SK-N-SH (cell line): Measurements from ENCODE around the gene TSPAN16.

ENCODE experiments used
- EP300 ChIP-seq, 2 experiments: IDR thresholded peaks; 2 replicates each; pipeline versions ENCODE4 v1.4.0 to v1.6.1; 2012; ENCODE audit warnings: borderline replicate concordance in 1 of 2, low read depth in 1 of 2, low read length in 1 of 2
- FOXM1 ChIP-seq: IDR thresholded peaks from 2 replicates; pipeline ENCODE4 v1.4.0; 2012; ENCODE audit warnings: low read depth, mild to moderate bottlenecking
- RCOR1 ChIP-seq: fragments of 150-350 bp; IDR thresholded peaks from 2 replicates; pipeline ENCODE4 v1.6.1; 2017; ENCODE audit warnings: antibody characterized with exemption, low read length
- TF ChIP-seq, protein P1 (sequence below): fragments of 200-600 bp; sonication (generic); IDR thresholded peaks from 2 replicates; pipeline ENCODE4 v1.6.1; 2017; ENCODE audit warnings: antibody characterized with exemption, mild to moderate bottlenecking, moderate library complexity

DNA sequence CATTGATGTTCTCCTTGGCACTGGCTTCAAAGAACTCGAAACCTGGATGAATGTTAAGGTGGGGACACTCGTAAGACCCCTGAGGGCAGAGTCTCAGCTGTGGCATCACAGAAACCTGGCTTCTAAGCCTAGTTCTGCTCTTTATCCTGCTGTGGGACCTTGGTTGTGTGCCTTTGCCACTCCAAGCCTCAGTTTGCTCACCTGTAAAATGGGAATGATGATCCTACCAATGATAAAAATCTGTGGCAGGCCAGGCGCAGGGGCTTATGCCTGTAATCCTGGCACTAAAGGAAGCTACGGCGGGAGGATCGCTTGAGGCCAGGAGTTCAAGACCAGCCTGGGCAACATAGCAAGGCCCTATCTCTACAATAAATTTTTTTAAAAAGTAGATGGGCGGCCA, 29.6 kb downstream of the TSPAN16 start:
- TF ChIP-seq RCOR1 (no peak), EP300 (IDR thresholded peaks at IDR 0.05; ENCODE audit: borderline replicate concordance in 1 of 2, low read depth in 1 of 2, low read length in 1 of 2) (no peak), FOXM1 (no peak)
- TF ChIP-seq, protein P1, sequence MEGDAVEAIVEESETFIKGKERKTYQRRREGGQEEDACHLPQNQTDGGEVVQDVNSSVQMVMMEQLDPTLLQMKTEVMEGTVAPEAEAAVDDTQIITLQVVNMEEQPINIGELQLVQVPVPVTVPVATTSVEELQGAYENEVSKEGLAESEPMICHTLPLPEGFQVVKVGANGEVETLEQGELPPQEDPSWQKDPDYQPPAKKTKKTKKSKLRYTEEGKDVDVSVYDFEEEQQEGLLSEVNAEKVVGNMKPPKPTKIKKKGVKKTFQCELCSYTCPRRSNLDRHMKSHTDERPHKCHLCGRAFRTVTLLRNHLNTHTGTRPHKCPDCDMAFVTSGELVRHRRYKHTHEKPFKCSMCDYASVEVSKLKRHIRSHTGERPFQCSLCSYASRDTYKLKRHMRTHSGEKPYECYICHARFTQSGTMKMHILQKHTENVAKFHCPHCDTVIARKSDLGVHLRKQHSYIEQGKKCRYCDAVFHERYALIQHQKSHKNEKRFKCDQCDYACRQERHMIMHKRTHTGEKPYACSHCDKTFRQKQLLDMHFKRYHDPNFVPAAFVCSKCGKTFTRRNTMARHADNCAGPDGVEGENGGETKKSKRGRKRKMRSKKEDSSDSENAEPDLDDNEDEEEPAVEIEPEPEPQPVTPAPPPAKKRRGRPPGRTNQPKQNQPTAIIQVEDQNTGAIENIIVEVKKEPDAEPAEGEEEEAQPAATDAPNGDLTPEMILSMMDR: no peak
